PC-3 (cell line): ENCODE measurements around the gene C1QTNF6. TPM values are rescaled to one million over a fixed set of nuclear protein-coding genes. Genes with fewer than 3 reads are reported as not detected.

Experiments
- ATAC-seq: fragments of 200-7000 bp; cut with Tn5 transposase; 2 replicates; pipeline ENCODE4 v1.9.1; 2020; ENCODE audit warnings: mild to moderate bottlenecking, moderate library complexity
- BruUV-seq: library from RNA; stranded (reverse); fragments of 400-500 nt; replicated peaks from 2 replicates; lab custom pipeline; 2021; lab: Mats Ljungman, UMichigan
- CTCF ChIA-PET: fragments of 300-600 bp; sonication (Branson Sonifier 250); formaldehyde crosslinking; loops from one replicate; lab custom pipeline; 2022; ENCODE audit warnings: antibody characterized with exemption; lab: Charles Lee
- POLR2A ChIA-PET: fragments of 300-600 bp; sonication (Branson Sonifier 250); formaldehyde crosslinking; loops from one replicate; lab custom pipeline; 2022; ENCODE audit warnings: antibody characterized with exemption; ENCODE audit not compliant: unreplicated experiment; lab: Charles Lee
- DNase-seq: peaks from one replicate; pipeline ENCODE4 v3.0.0-alpha.2; 2015
- H2AFZ ChIP-seq: fragments of 300-600 bp; sonication (generic); 2 replicates; pipeline ENCODE4 v1.6.0; 2016; ENCODE audit warnings: antibody characterized with exemption, low read length
- H3F3A ChIP-seq: fragments of 300-600 bp; sonication (generic); one replicate; pipeline ENCODE4 v1.6.0; 2017; ENCODE audit warnings: antibody characterized with exemption, low read length, control low read depth, mild to moderate bottlenecking; ENCODE audit not compliant: unreplicated experiment
- H3K27ac ChIP-seq: fragments of 300-600 bp; sonication (generic); 2 replicates; pipeline ENCODE4 v1.5.1; 2016; ENCODE audit warnings: mild to moderate bottlenecking, low read length
- H3K27me3 ChIP-seq: fragments of 300-600 bp; sonication (generic); 2 replicates; pipeline ENCODE4 v1.6.1; 2016; ENCODE audit warnings: low read length, mixed read lengths
- H3K36me3 ChIP-seq: fragments of 300-600 bp; sonication (generic); 2 replicates; pipeline ENCODE4 v1.6.1; 2016; ENCODE audit warnings: low read depth, mixed run types, low read length, mixed read lengths
- H3K4me1 ChIP-seq: fragments of 300-600 bp; sonication (generic); 2 replicates; pipeline ENCODE4 v1.5.1; 2016; ENCODE audit warnings: low read length; ENCODE audit not compliant: insufficient read depth
- H3K4me2 ChIP-seq: fragments of 300-600 bp; sonication (generic); 2 replicates; pipeline ENCODE4 v1.6.0; 2016; ENCODE audit warnings: low read length
- H3K4me3 ChIP-seq: fragments of 300-600 bp; sonication (generic); 2 replicates; pipeline ENCODE4 v1.5.1; 2016; ENCODE audit warnings: mild to moderate bottlenecking, low read length, mixed read lengths
- H3K79me2 ChIP-seq: fragments of 300-600 bp; sonication (generic); 2 replicates; pipeline ENCODE4 v1.6.1; 2017; ENCODE audit warnings: low read length, mixed read lengths
- H3K9ac ChIP-seq: fragments of 300-600 bp; sonication (generic); 2 replicates; pipeline ENCODE4 v1.6.0; 2016; ENCODE audit warnings: mild to moderate bottlenecking, low read length
- H3K9me2 ChIP-seq: fragments of 300-600 bp; sonication (generic); replicated peaks from 2 replicates; pipeline ENCODE4 v1.6.1; 2016; ENCODE audit warnings: mixed run types, low read length, mixed read lengths
- H3K9me3 ChIP-seq: fragments of 300-600 bp; sonication (generic); 2 replicates; pipeline ENCODE4 v1.6.1; 2016; ENCODE audit warnings: low read length, mixed read lengths
- H4K20me1 ChIP-seq: fragments of 300-600 bp; sonication (generic); 2 replicates; pipeline ENCODE4 v1.6.1; 2016; ENCODE audit warnings: low read length, mixed read lengths
- CTCF ChIP-seq: fragments of 300-600 bp; sonication (generic); conservative IDR thresholded peaks from 2 replicates; pipeline ENCODE4 v1.5.1; 2017; ENCODE audit warnings: antibody characterized with exemption, low read depth, mild to moderate bottlenecking, low read length
- EZH2 ChIP-seq: fragments of 300-600 bp; sonication (generic); IDR thresholded peaks from one replicate; pipeline ENCODE4 v1.6.1; 2017; ENCODE audit warnings: antibody characterized with exemption, mild to moderate bottlenecking, low read length; ENCODE audit not compliant: unreplicated experiment
- EZH2phosphoT487 ChIP-seq: fragments of 300-600 bp; sonication (generic); IDR thresholded peaks from 2 replicates; pipeline ENCODE4 v1.6.1; 2018; ENCODE audit warnings: mild to moderate bottlenecking, antibody characterized with exemption, low read length, borderline replicate concordance
- intact Hi-C: fragments of 100-400 bp; cut with micrococcal nuclease; formaldehyde crosslinking; loops from 2 replicates; pipeline ENCODE4 v1.9.0; 2023
- total RNA-seq: library from RNA; depleted of rRNA; stranded (reverse); fragments of >200 nt; gene quantifications from 2 replicates; pipeline ENCODE4 v1.2.3, GENCODE V29; 2014

The C1QTNF6 gene
- total RNA-seq, 1 experiment from 2014 or later = 3.8 TPM

- Histone ChIP-seq H3F3A (no peaks in the 10 kb centered on the region), H3K36me3 (no peaks in the 10 kb centered on the region), H3K4me3 (no peak overlapping the region), H3K9me2 (no peaks in the 10 kb centered on the region), H3K27me3 (no peaks in the 10 kb centered on the region), H4K20me1 (no peaks in the 10 kb centered on the region), H3K4me1 (no peaks in the 10 kb centered on the region), H3K9ac (no peak overlapping the region), H3K9me3 (no peaks in the 10 kb centered on the region), H3K4me2 (no peak overlapping the region), H3K27ac (no peak overlapping the region), H3K79me2 (no peaks in the 10 kb centered on the region), H2AFZ (no peak overlapping the region)
- POLR2A ChIA-PET = no interaction called here
- CTCF ChIA-PET = no interaction called here
- no peak for TF ChIP-seq CTCF
- no peak for TF ChIP-seq EZH2
- no peak for TF ChIP-seq EZH2phosphoT487
- ATAC-seq = no peak
- BruUV-seq = no TSS peak
- intact Hi-C loops = no loop called here
- DNase-seq = no peak
Measured at GRCh38 chr22:37147186-37147990, 40.7 kb downstream of the C1QTNF6 start.

- no peak overlapping the region for H3K4me2 ChIP-seq
- no peaks in the 10 kb centered on the region for H3F3A ChIP-seq
- BruUV-seq = no TSS peak
- intact Hi-C loops = no loop called here
- H3K9ac ChIP-seq = no peak overlapping the region
- no peaks in the 10 kb centered on the region for H3K79me2 ChIP-seq
- H3K36me3 ChIP-seq = no peaks in the 10 kb centered on the region
- no peaks in the 10 kb centered on the region for H3K9me2 ChIP-seq
- no peaks in the 10 kb centered on the region for H3K9me3 ChIP-seq
- no peaks in the 10 kb centered on the region for H3K27me3 ChIP-seq
- POLR2A ChIA-PET = no interaction called here
- TF ChIP-seq CTCF = no peak
- TF ChIP-seq EZH2phosphoT487 = no peak
- no peak for TF ChIP-seq EZH2
- no peak overlapping the region for H3K27ac ChIP-seq
- CTCF ChIA-PET = no interaction called here
- H4K20me1 ChIP-seq = no peaks in the 10 kb centered on the region
- DNase-seq = no peak
- no peak overlapping the region for H2AFZ ChIP-seq
- no peaks in the 10 kb centered on the region for H3K4me1 ChIP-seq
- no peak for ATAC-seq
- H3K4me3 ChIP-seq = no peak overlapping the region
Measured at GRCh38 chr22:37146507-37147180, 41.4 kb downstream of the C1QTNF6 start.

- TF ChIP-seq CTCF (no peak), EZH2 (no peak), EZH2phosphoT487 (no peak)
- no peaks in the 10 kb centered on the region for H3F3A ChIP-seq
- no peaks in the 10 kb centered on the region for H3K79me2 ChIP-seq
- H3K27ac ChIP-seq = no peak overlapping the region
- no TSS peak for BruUV-seq
- H4K20me1 ChIP-seq = no peaks in the 10 kb centered on the region
- ATAC-seq (no peak), DNase-seq (no peak)
- H3K9me3 ChIP-seq = no peaks in the 10 kb centered on the region
- no peaks in the 10 kb centered on the region for H3K27me3 ChIP-seq
- intact Hi-C loops = no loop called here
- ChIA-PET POLR2A (no interaction called here), CTCF (no interaction called here)
- no peaks in the 10 kb centered on the region for H3K9me2 ChIP-seq
- no peaks in the 10 kb centered on the region for H3K36me3 ChIP-seq
- no peak overlapping the region for H2AFZ ChIP-seq
- no peak overlapping the region for H3K4me2 ChIP-seq
- H3K4me1 ChIP-seq = no peaks in the 10 kb centered on the region
- H3K9ac ChIP-seq = no peak overlapping the region
- no peak overlapping the region for H3K4me3 ChIP-seq
Measured at GRCh38 chr22:37146051-37146385, 42.0 kb downstream of the C1QTNF6 start.
